Raji (cell line): ENCODE results near the gene CHKA.

ENCODE experiments used
- POLR2A ChIP-seq: IDR thresholded peaks from 2 replicates; pipeline ENCODE4 v1.6.1; 2011; ENCODE audit warnings: low read depth, low read length, control low read depth; ENCODE audit not compliant: insufficient read depth

CHKA gene

GRCh38 chr11:68121067-68121899 is at the start of gene CHKA:
CHKA (minus strand) TSS chr11:68121388; CDS start chr11:68121177, 211 bp downstream.
- TF ChIP-seq POLR2A = peak; percentile 68

GRCh38 chr11:68169442-68169841 is 48.3 kb upstream of the CHKA start:
- TF ChIP-seq POLR2A = no peak

- no peak for TF ChIP-seq POLR2A
Observed at GRCh38 chr11:68168694-68169093, 47.5 kb upstream of the CHKA start.

GRCh38 chr11:68167474-68167873 is 46.3 kb upstream of the CHKA start:
- TF ChIP-seq POLR2A = no peak

- no peak for TF ChIP-seq POLR2A
Observed at GRCh38 chr11:68166969-68167368, 45.8 kb upstream of the CHKA start.

GRCh38 chr11:68165601-68166000 is 44.4 kb upstream of the CHKA start:
- TF ChIP-seq POLR2A = no peak

- no peak for TF ChIP-seq POLR2A
Observed at GRCh38 chr11:68164437-68164836, 43.2 kb upstream of the CHKA start.

GRCh38 chr11:68163691-68164090 is 42.5 kb upstream of the CHKA start:
- no peak for TF ChIP-seq POLR2A

GRCh38 chr11:68160100-68160695 is 39.0 kb upstream of the CHKA start:
- no peak for TF ChIP-seq POLR2A

GRCh38 chr11:68159665-68160064 is 38.5 kb upstream of the CHKA start:
- no peak for TF ChIP-seq POLR2A

- no peak for TF ChIP-seq POLR2A
Observed at GRCh38 chr11:68159161-68159560, 38.0 kb upstream of the CHKA start.

- no peak for TF ChIP-seq POLR2A
Observed at GRCh38 chr11:68158580-68158979, 37.4 kb upstream of the CHKA start.

- no peak for TF ChIP-seq POLR2A
Observed at GRCh38 chr11:68153742-68154141, 32.6 kb upstream of the CHKA start.

- no peak for TF ChIP-seq POLR2A
Observed at GRCh38 chr11:68150037-68150436, 28.8 kb upstream of the CHKA start.

GRCh38 chr11:68149417-68149816 is 28.2 kb upstream of the CHKA start:
- TF ChIP-seq POLR2A = no peak

- no peak for TF ChIP-seq POLR2A
Observed at GRCh38 chr11:68148879-68149278, 27.7 kb upstream of the CHKA start.

GRCh38 chr11:68148071-68148805 is 27.1 kb upstream of the CHKA start:
- TF ChIP-seq POLR2A = no peak
